ENCODE data around the gene TRIL. TPM values are rescaled to one million over a fixed set of nuclear protein-coding genes. Genes with fewer than 3 reads are reported as not detected.

Gene TRIL
- total RNA-seq, 1 experiment from 2014 or later: 3.0 TPM

- peaks cover 45% of the 10 kb centered on the region for H3K4me1 Mint-ChIP-seq
- no peak overlapping the region for H3K27ac Mint-ChIP-seq
- H3K36me3 Mint-ChIP-seq: no peaks in the 10 kb centered on the region
- ChIA-PET POLR2A (no interaction called here), CTCF (interaction anchor here (0.6 to 8.8 kb wide), 17 partner anchors 11 to 654 kb away, joined by 3 to 407 read pairs (median 24); no protein-coding TSS in a partner anchor)
- TF ChIP-seq MXD4 (CRISPR knock-in tag; IDR thresholded peaks at IDR 0.05; ENCODE audit: borderline replicate concordance) (no peak), ETV6 (CRISPR knock-in tag; IDR thresholded peaks at IDR 0.05) (no peak), ZNF512 (CRISPR knock-in tag; IDR thresholded peaks at IDR 0.05; ENCODE audit: borderline replicate concordance) (no peak), ZNF423 (CRISPR knock-in tag; IDR thresholded peaks at IDR 0.05) (no peak), JUN (CRISPR knock-in tag; IDR thresholded peaks at IDR 0.05) (no peak), ZNF396 (CRISPR knock-in tag; IDR thresholded peaks at IDR 0.05; ENCODE audit: borderline replicate concordance) (no peak), RORB (CRISPR knock-in tag; IDR thresholded peaks at IDR 0.05) (no peak), IRF1 (CRISPR knock-in tag; IDR thresholded peaks at IDR 0.05) (no peak), PRDM15 (CRISPR knock-in tag; IDR thresholded peaks at IDR 0.05) (no peak), ELF4 (CRISPR knock-in tag; IDR thresholded peaks at IDR 0.05; ENCODE audit: low read depth) (no peak)
- H3K4me3 Mint-ChIP-seq: peak overlapping the region; percentile 59
- no peaks in the 10 kb centered on the region for H3K9me3 Mint-ChIP-seq
- ATAC-seq (no peak), DNase-seq (ENCODE audit: low spot score) (no peak)
- H3K27me3 Mint-ChIP-seq (ENCODE audit: low read depth): peaks cover 51% of the 10 kb centered on the region
Observed at GRCh38 chr7:28955356-28955717, 2.8 kb downstream of the TRIL start.

GRCh38 chr7:28954946-28955345 is 3.2 kb downstream of the TRIL start:
- H3K36me3 Mint-ChIP-seq: no peaks in the 10 kb centered on the region
- H3K4me1 Mint-ChIP-seq: peaks cover 45% of the 10 kb centered on the region
- ATAC-seq (no peak), DNase-seq (ENCODE audit: low spot score) (no peak)
- no peaks in the 10 kb centered on the region for H3K9me3 Mint-ChIP-seq
- ChIA-PET CTCF (interaction anchor here (3.2 to 8.8 kb wide), 4 partner anchors 30 to 234 kb away, joined by 34 to 407 read pairs (median 77); no protein-coding TSS in a partner anchor), POLR2A (no interaction called here)
- peak overlapping the region; percentile 59 for H3K4me3 Mint-ChIP-seq
- no peak overlapping the region for H3K27ac Mint-ChIP-seq
- peaks cover 47% of the 10 kb centered on the region for H3K27me3 Mint-ChIP-seq (ENCODE audit: low read depth)
- TF ChIP-seq PRRX2 (CRISPR knock-in tag; IDR thresholded peaks at IDR 0.05) (no peak), E2F4 (CRISPR knock-in tag; IDR thresholded peaks at IDR 0.05; ENCODE audit: borderline replicate concordance, low read depth) (no peak), ZNF423 (CRISPR knock-in tag; IDR thresholded peaks at IDR 0.05) (no peak), NFATC4 (CRISPR knock-in tag; IDR thresholded peaks at IDR 0.05) (no peak), HMGA2 (CRISPR knock-in tag; IDR thresholded peaks at IDR 0.05) (no peak), TP53 (CRISPR knock-in tag; IDR thresholded peaks at IDR 0.05) (no peak), ZNF532 (CRISPR knock-in tag; IDR thresholded peaks at IDR 0.05; ENCODE audit: borderline replicate concordance) (no peak), CBFB (CRISPR knock-in tag; IDR thresholded peaks at IDR 0.05; ENCODE audit: low read depth) (no peak), SP1 (CRISPR knock-in tag; conservative IDR thresholded peaks at IDR 0.05) (no peak), ZMAT4 (CRISPR knock-in tag; IDR thresholded peaks at IDR 0.05) (no peak), CTCF (IDR thresholded peaks at IDR 0.05) (no peak), JUN (CRISPR knock-in tag; IDR thresholded peaks at IDR 0.05) (no peak), MXD4 (CRISPR knock-in tag; IDR thresholded peaks at IDR 0.05; ENCODE audit: borderline replicate concordance) (no peak), TCF7 (CRISPR knock-in tag; IDR thresholded peaks at IDR 0.05; ENCODE audit: low read depth) (no peak), MAX (CRISPR knock-in tag; IDR thresholded peaks at IDR 0.05) (no peak)
